GM21737 (cell line): ENCODE results near the gene EFCC1.
"Not testable (repeated sequence)": the region's sequence is repeated elsewhere in the genome, so short reads cannot be mapped to it uniquely, and the experiment has no call there.

Source experiments
- ATAC-seq: cut with Tn5 transposase; IDR thresholded peaks from one replicate; pipeline ENCODE4 v1.9.1; 2021; ENCODE audit warnings: mild to moderate bottlenecking, moderate library complexity; ENCODE audit not compliant: unreplicated experiment

The EFCC1 gene

GRCh38 chr3:129050556-129051295 lies 49.6 kb downstream of the EFCC1 start:
- ATAC-seq, result no peak

DNA sequence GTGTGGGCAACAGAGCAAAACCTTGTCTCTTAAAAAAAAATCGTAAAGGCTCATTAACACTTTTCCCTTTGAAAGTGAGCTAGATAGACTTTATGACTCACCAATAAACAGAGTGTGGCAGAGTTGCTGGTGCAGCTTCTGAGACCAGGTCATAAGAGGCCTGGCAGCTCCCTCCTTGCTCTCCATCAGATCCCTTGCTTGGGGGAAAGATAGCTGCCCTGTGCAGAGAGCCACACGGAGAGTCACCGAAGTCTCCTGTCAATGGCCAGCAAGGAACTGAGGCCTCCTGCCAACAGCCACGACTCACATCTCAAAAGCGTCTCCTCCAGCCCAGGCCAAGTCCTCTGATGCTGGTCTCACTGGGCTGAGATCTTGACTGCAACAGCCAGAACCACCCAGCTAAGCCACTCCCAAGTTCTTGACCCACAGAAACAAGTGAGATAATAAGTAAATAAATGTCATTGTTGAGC lies 50.8 kb downstream of the EFCC1 start:
- ATAC-seq, result no peak

DNA sequence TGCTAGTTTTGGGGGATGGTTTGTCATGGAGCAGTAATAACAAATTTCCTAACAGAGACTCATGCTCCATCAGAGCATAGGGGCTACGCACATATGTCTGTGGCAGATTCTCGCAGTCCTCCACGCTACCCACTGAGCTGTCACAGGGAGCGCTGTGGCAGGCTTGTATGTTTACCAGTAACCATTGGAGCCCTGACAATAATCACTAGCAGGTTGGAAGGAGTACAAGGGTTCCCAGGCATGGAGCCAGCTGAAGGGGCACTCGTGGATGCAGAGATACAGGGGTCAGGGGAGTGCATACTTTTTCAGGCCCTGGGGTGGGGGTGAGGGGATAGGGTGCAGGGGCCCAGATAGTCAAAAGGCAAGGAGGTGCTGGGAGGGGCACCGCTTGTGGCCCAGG lies 51.6 kb downstream of the EFCC1 start:
- ATAC-seq, result no peak

DNA sequence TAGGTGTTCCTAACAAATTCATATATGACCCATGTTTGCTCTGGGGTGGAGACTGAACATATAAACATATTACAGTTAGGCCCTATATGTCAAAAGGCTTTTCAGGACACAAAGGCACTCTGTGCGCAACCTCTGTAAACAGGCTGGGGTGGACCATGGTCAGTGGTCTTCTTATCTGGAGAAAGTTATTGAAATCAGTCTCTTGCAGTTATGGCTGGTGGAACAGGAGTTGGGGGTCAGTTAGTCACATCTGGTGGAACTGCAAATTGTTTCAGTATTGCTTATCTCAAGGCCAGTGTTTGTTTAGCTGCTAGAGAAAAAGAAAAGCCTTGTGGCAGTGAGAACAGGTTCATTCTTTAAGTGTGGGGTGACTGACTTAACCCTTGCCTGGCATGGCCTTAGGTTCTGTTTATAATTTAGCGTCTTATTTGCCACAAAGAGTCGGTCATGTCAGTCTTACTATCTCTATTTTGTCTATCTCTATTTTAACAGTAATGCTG lies 53.6 kb downstream of the EFCC1 start:
- ATAC-seq, result no peak

DNA sequence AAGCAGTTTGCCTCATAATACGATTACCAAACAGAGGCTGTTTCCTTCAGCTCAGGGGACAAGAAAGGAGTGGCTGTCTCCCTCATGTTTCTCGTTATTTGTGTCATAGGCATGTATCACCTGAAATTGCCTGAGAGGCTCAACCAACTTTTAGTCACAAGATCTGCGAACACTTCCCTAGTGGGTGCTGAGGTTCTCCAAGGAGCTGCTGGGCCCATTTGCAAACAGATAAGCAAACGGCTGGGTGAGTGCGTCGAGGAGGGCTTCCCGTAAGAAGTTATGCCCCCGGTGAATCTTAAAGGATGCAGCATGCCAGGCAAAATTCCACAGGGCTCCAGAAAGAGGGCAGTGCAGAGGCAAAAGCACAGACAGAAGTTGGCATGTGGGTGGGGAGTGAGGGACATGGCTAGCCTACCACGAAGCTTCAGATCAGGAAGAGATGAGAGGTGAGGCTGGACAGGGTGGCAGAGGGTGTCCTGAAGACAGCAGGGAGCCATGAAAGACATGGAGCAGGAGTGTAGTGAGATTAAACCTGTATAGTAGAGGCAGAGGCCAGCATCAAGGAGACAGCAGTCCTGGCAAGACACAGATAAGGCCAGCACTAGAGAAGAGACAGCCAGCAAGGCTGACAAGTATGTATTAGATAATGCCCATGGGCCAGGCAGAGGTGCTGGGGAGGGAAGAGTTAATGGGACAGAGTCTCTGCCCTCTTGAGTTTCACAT lies 55.5 kb downstream of the EFCC1 start:
- ATAC-seq, result no peak

GRCh38 chr3:129057249-129057648 lies 56.1 kb downstream of the EFCC1 start:
- no peak for ATAC-seq

DNA sequence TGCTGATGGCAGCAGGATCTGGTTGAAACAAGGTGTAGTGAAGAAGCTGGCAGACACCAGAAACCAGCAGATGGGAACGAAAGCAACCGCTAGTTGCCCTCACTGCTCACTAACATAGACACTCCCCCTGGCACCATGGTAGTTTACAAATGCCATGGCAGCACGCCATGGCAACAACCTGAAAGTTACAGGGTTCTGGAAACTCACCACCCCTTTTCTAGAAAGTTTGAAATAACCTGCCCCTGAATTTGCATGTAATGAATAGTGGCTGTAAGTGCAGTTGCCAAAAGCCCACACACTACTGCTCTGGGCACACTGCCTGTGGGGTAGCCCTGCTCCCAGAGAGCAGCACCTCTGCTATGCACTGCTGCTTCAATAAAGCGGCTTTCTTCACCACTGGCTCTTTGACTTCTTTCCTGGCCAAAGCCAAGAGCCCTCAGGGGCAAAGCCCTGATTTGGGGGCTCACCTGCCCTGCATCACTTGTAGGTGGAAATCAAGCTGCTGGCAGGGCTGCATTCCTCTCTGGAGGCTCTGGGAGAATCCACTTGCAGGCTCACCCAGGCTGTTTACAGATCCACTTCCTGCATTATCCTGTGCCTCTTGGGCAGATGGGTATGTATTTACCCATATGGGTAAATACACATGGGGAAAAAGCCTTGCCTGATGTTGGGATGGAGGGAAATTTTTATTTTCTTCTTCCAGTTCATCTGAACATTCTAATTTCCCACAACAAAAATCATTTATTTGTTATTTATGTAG lies 57.5 kb downstream of the EFCC1 start:
- ATAC-seq, result no peak

GRCh38 chr3:129059311-129059958 lies 58.3 kb downstream of the EFCC1 start:
- ATAC-seq, result no peak

DNA sequence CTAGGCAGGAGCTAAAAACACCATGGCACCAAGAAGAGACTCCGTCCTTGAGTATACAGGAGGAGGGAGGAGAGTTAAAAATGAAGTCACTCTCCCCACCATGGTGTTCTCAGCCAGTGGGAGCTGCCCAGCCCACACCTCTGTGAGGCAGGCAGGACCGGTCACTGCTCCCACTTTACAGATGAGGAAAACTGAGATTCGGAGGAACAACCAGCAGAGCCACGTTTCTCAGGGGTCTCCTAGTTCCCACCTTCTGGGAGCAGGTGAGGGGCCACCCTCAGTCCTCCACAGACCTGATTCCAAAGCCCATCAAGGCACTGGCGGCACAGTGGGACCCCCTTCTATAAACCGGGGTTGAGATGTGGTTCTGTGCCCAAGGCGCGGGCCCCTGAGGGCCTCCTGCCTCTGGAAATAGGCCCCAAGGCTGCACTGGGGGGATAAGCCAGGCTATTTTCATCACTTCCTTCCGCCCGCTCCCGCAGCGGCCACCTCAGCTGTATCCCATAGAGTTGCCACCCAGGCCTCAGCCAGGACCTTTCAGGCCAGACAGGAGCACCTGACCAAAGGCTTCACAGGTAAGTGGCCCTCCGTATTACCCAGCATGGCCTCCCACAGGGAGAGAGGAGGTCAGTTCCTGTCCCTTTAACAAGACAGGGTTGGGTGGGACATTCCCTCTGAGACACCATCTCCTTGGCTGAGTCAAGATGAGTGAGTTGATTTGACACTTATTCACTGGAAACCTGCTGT lies 59.3 kb downstream of the EFCC1 start, which contains the start of gene GP9:
Gene GP9 (plus strand): TSS at position 504 of the 747 bp plus-strand sequence. CDS start 961 bp downstream, outside the sequence.
- no peak for ATAC-seq

DNA sequence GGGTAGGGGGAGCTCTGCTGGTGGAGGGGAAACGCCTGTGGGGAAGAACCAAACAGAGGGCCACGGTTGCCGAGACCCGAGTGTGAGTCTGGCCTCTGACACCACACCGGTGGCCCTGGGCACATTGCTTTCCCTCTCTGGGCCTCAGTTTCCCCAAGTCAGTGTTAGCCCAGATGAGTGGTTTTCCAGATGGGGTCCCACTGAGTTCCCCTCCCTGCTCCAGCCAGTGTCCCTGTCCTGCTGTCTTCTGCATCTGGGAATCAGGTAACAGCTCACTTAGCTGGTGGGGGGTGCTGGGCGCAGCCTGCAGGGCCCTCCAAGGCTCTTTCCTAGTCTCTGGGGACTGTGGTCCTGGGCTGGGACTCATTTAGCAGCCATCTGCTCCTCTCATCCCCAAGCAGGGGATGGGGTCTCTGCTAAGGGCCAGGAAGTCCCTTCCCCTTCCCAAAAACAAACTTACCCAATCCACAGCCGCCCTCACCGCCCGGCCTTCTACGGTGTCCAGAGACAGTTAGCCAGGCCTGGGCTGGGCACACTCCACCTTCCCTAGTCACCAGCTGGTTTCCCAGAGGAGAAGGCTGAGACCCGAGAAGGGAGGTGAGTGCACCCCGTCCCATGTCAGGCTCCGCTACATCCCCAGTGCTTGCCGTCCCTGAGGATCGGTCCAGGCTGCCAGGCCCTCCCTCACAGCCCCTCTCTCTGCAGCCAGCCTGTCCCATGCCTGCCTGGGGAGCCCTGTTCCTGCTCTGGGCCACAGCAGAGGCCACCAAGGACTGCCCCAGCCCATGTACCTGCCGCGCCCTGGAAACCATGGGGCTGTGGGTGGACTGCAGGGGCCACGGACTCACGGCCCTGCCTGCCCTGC lies 60.2 kb downstream of the EFCC1 start:
- no peak for ATAC-seq

- ATAC-seq, result no peak
Observed at GRCh38 chr3:129061888-129062834, 61.1 kb downstream of the EFCC1 start.

GRCh38 chr3:129063091-129063640 lies 62.1 kb downstream of the EFCC1 start:
- ATAC-seq, result no peak

DNA sequence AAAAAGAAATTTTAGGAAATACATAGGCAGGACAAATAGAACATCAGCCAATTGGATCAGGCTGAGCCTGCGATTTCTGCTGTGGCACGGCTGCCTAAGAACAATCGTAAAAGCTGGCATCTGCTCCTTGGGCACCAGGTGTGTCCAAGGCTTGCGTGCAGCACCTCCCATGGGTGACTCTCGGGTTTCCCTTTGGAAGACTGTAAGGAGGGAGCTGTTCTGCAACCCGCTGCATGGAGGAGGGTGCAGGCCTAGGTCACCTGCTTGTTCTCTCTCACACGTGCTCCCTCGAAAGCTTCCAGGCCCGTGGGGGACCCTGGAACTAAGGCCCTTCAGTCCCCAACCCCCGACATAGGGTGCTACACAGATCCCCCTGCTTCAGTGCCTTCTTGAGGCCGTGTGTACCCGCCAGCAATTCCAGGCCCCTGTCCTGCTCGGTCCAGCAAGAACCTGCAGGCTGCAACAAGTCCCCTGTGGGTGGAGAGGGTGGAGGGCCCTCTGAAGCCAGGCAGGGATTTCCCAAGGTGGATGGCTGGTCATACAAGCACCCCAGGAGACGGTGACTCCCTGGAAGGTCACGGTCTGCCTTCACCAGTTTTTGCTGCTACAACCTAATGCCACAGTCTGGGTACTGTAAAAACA lies 62.9 kb downstream of the EFCC1 start:
- no peak for ATAC-seq

DNA sequence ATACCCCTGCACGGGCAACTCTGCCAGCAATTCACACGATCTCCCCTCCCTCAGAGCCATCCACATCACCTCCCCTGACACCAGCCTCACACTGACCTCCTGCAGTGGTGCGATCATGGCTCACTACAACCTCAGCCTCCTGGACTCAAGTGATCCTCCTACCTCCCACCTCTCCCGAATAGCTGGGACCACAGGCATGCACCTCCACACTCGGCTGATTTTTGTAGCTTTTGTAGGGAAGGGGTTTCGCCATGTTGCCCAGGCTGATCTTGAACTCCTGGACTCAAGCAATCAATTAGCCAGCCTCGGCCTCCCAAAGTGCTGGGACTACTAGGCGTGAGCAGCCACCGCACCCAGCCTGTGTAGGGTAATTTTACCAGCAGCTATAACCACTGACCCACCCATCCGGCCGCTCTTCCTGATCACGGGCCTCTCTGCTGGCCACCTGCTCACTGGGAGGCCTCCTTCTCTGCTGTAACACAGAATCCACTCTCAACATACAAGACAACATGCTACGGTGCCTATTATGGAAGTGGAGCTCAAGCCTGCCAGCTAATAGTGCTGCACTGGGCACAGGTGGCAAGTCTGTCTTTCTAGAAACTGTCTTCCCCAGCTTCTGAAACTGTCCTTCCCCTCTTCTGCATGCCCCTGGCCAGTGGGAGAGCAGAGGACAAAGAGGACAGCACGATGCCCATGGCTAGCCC lies 64.1 kb downstream of the EFCC1 start:
- no peak for ATAC-seq

DNA sequence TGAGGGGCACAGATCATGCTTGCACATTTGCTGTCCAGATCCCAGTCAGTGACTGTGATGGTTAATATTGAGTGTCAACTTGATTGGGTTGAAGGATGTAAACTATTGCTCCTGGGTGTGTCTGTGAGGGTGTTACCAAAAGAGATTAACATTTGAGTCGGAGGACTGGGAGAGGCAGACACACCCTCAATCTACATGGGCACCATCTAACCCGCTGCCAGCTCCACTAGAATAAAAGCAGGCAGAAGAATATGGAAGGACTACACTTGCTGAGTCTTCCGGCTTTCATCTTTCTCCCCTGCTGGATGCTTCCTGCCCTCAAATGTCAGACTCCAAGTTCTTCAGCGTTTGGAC lies 64.6 kb downstream of the EFCC1 start:
- ATAC-seq, result no peak

DNA sequence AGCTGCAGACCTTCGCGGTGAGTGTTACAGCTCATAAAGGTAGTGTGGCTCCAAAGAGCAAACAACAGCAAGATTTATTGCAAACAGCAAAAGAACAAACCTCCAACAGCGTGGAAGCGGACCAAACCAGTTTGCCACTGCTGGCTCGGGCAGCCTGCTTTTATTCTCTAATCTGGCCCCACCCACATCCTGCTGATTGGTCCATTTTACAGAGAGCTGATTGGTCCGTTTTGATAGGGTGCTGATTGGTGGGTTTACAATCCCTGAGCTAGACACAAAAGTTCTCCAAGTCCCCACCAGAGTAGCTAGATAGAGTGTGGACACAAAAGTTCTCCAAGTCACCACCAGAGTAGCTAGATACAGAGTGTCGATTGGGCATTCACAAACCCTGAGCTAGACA lies 66.6 kb downstream of the EFCC1 start:
- not testable (repeated sequence) for ATAC-seq
